Measurements from ENCODE around the gene DYNLT1.

GRCh38 chr6:158646023-158646910 is 1.7 kb upstream of the DYNLT1 start:
- TF ChIP-seq POLR2AphosphoS5 (IDR thresholded peaks at IDR 0.05; ENCODE audit: low read depth) (no peak), CTCF (IDR thresholded peaks at IDR 0.05; ENCODE audit: insufficient read depth, low read length) (no peak)
